ELF-1 (cell line): ENCODE data around the gene HOXA4.

Source experiments
- DNase-seq: peaks from one replicate; pipeline ENCODE4 v3.0.0-alpha.2; 2016; ENCODE audit warnings: low read depth, low spot score

The HOXA4 gene

DNA sequence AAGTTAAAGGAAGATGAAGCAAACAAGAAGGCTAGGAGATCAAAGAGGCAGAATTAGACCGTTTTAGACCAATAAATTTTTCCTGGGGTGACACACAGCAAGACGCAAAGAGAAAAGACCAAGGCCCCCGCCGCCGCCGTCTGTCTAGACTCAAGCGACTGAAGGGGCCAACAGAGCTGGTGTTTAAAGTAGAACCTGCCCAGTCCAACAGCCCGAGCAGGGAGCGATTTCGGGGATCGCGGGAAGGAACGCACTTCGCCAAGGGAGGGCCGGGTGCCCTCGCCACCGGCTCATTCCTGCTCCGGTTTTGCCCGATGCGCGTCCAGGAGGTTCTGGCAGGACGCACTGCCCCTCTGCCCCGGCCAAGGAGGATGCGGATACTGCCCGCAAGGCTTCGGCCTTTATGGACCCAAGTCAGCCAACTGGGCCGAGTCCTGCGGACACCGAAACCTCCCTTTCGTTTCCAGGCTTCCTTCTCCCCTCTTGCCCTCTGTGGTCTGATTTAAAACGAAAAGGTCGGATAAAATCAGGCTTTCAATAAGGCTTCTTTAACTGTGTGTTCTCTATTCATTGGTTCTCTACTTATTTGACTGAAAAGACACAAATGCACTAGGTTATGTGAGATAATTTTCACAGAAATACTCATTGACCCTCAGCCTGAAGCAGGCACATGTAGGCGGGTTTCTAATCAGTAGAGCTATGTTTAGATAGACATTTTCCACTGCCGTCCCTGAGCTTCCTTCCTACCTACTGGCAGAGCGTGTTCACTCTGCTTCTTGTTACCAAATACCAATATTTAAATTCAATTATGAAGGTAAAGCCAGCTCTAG lies 28.1 kb upstream of the HOXA4 start:
- DNase-seq, result peak; percentile 36

GRCh38 chr7:27157702-27158431 lies 27.3 kb upstream of the HOXA4 start:
- peak; percentile 32 for DNase-seq

DNA sequence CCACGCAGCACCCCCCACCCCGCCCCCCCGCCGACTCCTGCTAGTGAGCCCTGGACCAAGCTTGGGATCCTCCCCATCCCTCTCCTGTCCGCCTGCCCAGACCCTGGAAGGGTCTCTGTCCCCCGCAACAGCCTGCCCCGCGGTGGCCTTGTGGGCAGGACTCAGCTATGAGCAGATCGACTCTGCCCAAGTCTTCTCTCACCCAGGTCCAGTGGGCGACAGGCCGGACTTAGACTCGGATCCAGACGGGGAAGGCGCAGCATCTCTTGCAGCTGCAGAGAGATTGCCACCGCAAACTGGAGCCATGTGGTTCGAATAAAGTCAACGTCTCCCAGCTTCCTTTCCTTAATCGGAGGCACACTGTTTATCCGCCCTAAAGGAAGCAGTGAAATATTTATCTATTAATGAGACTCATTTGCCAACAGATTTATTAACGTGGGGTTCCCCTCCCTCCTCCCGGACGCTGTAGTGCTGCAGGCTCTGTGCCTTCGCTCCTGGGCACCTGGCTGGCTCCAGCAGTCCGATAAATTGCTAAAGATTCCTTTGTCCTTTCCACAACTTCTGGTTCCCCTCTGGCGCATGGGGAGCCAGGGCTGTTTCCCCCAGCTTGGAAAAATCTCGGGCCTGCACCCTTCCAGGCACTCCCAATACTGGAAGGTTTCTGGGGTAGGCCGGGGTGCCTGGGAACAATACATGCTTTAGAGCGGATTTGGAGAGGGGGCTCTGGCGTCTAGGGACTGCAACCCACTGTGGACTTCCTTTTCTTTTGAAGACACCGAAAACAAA lies 26.6 kb upstream of the HOXA4 start:
- DNase-seq, result peak; percentile 33

- DNase-seq, result peak; percentile 85
Observed at GRCh38 chr7:27156508-27156898, 25.9 kb upstream of the HOXA4 start, which contains the start of gene HOXA7. Gene HOXA7 (minus strand): TSS chr7:27156675. CDS start chr7:27156545, 130 bp downstream.

DNA sequence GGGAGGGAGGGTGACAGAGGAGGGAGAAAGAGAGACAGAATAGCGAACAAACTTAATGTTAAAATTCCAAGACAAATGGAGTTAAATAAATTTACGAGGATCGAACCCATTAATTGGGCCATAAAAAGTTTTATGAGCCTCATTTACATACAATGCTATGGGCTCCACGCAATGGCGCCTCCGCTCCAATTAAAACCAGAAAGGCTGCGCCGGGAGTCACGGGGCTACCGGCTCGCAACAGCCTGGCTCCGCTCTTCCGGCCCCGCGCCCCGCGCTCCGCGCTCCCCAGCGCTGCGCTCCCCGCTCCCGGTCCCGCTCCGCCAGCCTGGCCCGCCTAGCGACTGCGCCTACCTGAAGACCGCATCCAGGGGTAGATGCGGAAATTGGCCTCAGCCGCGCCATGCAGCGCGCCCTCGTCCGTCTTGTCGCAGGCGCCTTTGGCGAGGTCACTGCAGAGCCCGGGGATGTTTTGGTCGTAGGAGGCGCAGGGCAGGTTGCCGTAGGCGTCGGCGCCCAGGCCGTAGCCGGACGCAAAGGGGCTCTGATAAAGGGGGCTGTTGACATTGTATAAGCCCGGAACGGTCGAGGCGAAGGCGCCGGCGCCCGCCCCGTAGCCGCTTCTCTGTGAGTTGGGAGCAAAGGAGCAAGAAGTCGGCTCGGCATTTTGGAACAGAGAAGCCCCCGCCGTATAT lies 25.4 kb upstream of the HOXA4 start:
- DNase-seq, result peak; percentile 70

DNA sequence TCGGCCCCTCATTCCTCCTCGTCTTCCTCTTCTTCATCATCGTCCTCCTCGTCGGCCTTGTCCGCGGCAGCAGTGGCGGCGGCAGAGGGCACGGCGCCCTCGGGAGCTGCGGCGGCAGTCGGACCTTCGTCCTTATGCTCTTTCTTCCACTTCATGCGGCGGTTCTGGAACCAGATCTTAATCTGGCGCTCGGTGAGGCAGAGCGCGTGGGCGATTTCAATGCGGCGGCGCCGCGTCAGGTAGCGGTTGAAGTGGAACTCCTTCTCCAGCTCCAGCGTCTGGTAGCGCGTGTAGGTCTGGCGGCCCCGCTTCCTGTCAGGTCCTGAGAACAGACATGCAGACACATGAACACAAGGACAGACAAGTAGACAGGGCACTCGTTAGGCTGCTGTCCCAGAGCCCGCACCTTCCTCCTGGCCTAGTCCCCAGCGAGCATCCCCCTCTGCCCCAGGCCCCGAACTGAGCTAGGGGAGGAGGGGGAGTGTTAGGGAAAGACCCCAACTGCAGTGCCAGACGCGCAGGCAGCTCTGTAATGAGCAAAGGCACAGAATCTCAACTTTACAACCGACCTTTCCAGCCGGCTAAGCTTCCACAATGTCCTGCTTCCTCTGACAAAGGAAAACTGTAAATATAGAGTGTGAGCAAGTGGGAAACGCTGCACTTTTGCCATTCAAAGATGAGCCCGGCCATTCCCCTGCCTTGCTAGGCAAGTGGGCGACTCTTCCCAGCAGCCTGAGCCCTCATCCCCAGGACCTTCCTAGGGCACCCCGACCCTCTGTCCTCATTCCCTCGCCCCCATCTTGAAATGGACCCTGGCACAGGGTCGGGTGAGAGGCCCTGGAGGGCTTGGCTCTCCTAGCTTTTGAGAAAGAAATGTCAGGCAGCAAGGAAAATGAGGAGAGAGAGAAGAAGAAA lies 24.6 kb upstream of the HOXA4 start:
- peak; percentile 63 for DNase-seq

- DNase-seq, result peak; percentile 5
Observed at GRCh38 chr7:27154369-27154768, 23.8 kb upstream of the HOXA4 start.

DNA sequence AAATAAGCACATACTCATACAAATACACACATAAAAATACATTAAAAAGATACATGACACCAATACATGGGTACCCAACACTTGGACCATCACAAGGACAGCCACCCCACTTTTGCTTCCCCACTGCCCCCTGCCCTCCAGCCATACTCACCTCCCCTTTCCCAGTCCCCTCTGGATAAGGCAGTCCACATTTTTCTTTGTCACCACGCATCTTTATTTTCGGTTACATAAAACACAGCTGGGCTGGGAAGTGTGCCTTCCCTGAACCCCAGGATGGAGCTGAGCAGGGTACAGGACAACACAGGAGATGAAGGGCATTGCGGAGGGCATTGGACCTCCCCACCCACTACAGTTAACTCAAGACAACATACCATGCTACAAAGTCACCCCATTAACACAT lies 23.0 kb upstream of the HOXA4 start:
- peak; percentile 1 for DNase-seq

DNA sequence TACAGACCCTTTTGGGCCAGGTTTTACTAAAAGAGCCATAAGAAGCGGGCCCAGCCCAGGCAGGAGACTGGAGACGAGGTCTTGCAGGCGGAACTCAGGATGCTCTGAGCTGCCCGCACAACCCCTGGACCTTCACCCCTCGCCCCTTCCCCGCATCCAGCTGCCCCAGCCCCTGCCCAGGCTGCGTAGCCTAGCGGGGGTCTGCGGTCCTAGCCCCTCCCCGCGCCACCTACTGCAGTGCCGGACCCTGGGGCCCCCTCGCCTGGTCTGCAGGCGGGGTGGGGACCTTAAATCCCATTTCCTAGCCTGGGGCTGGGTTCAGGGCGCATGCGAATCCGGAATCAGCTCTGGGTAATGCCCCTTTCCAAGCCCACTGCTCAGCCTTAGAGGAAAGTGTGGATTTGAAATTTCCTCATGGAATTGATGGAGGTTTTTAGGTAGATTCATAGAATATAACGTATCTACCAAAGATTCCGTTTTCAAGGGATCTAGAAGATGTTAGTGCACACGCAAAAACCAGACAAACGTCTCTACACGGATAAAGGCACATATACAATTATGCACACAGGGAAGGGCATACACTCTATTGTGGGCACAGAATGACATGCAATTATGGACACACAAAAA lies 22.4 kb upstream of the HOXA4 start:
- no peak for DNase-seq

DNA sequence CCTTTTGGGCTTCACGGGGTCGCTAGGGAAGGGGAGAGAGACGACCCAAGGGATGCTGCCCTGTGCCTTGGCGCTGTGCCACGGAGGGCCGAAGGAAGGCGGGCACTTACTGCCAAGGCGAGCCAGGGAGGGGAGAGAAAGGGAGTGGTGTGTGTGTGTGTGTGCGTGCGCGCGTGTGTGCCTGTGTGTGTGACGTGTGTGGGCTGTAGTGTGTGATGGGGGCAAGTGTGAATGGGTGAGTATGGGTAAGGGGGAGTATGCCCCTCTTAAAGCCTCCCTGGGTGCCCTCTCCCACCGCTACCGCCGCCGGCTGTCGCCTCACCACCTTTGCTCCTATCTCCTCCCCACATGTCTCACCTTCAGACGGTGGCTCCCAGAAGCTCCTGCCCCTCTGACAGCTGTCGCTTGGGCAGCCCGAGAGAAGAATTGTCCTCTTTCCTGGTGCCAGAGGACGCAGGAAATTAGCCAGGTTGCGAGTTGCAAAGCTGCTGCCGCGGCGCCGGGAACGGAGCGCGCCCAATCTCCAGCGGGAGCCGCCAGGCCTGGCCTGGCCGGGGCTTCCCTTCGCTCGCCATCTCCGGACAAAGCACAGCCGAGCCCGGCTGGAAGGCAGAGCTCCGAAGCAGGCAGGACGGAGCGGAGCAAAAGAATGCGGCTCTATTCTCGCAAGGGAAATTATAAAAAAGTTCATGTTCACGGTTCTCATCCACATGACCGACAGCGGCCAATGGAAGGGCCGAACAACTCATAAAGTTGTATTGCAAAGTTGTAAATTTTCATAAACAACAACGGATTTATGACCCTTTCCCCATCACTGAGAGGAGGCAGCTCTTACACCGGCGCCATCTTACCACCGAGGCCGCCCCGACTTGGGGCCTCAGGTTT lies 21.6 kb upstream of the HOXA4 start, which contains the start of gene HOXA3:
Gene HOXA3, minus strand, starts transcription at position 653 of the 885 bp plus-strand sequence. CDS start 41,943 bp downstream, outside the sequence.
- peak; percentile 63 for DNase-seq

DNA sequence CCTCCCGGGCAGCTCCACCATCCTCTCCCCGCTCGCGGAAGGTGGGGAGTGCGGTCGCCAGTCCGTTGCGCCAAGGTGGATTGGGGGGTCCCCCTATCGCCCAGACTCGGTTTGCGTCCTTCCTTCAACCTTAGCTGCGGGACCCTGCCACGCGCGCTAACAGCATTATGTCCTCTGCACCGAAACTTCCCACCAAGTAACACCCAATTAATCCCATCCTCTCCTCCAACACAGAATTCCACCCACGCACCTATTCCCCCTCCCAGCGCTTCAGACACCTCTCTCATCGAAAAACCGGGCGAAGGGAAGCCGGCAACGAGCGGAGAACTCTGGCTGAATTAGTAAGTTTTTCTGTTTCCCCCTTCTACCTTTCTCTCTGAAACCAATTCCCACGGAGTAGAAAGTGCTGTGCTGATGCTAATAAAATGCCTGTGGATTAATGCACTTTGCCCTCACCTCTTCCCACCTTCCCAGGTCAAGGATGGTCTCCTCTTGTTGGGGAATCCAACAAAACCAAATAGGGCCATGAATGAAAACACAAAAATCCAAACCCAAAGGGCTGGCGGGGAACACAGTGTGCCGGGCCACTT lies 20.9 kb upstream of the HOXA4 start:
- DNase-seq, result no peak

- DNase-seq, result peak; percentile 92
Observed at GRCh38 chr7:27150568-27151340, 20.2 kb upstream of the HOXA4 start.

- no peak for DNase-seq
Observed at GRCh38 chr7:27149842-27150567, 19.4 kb upstream of the HOXA4 start.

DNA sequence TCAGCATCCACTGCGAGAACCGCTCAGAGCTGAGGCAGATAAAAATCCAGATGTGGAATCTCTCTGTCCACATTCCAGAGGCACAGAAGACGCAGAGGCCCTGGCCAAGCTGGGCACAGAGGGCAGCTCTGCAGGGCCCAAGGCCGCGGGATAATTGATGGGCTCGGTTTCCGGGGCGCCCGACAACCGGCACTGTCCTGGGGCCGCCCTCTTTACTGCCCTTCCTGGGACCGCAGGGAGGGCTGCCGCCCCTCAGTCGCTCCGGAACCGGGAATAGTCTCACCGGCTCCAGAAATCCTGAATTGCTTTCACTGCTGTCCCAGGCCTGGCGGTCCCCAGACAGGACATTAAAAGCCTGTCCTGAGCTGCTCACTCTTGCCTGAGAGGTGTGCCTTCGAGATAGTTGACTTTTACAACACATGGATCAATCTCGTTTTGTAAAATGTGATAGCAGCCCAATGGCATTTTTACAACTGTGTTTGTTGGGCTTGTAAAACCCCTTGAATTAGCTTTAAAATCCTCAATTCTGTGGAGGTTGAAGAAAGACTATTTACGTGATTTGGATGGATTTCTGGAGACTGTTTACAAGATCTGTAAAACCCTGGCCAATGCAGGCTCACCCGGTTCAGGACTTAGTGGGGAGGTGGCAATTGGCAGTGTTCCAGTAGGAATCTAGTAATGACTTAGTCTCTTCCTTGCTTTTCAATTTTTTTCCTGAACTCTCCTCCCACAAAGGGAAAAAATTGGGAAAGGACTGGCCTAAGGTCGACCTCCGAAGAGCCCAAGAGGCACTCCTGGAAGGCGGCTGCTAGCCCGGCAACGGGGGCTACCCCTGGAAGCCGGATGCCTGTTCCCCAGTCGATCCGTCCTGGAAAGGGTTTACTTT lies 18.4 kb upstream of the HOXA4 start:
- peak; percentile 28 for DNase-seq

DNA sequence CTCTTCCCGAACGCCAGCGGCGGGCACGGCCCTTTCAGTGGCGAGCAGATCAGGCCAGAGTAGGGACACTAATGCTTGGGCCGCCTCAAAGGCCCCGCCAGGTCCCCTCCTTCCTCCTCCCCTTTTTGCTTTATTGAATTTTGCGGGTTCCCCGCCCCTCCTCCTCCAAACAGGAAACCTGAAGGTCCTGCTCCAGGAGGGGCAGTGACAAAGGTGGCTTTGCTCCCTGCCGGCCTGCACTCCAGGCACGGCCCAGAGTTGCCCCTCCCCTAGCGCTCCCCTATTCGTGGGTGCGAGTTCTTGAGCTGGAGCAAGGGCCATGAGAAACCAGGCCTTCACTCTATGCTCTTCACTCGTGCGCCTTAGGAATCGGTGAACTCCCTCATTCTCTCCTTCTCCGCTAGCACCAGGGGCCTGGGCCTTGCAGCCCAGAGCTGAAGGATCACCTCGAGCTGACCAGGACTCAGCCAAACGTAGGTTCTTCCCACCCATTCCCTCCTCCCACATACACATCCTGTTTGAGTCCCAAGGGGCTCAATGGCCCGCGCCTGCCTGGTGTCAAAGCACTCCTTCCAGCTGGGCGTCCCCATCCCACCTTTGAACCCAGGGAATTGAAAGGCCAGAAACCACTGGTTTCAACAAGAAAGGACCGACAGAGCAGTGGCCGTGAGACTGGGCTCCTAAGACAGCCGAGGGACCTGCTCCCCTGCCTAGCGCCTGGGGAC lies 17.6 kb upstream of the HOXA4 start:
- peak; percentile 51 for DNase-seq
